ENCODE data around the gene IGFBP4.

The IGFBP4 gene

GRCh38 chr17:40484973-40485530 lies 41.8 kb downstream of the IGFBP4 start:
- ChIA-PET POLR2A (interaction anchor here (2.2 to 2.3 kb wide), 2 partner anchors 37 to 66 kb away, joined by 13 to 14 read pairs; no protein-coding TSS in a partner anchor), CTCF (interaction anchor here (0.6 to 5.2 kb wide), 5 partner anchors 9 to 182 kb away, joined by 3 to 68 read pairs (median 20); no protein-coding TSS in a partner anchor)
- no peak overlapping the region for H3K4me3 ChIP-seq (ENCODE audit: low read depth, low read length)
- no peak for DNase-seq (ENCODE audit: low read depth, low spot score)
- TF ChIP-seq CTCF (IDR thresholded peaks at IDR 0.05; ENCODE audit: insufficient read depth, low read length, missing control alignments), result no peak

GRCh38 chr17:40485851-40486521 lies 42.7 kb downstream of the IGFBP4 start:
- no peak for TF ChIP-seq CTCF (IDR thresholded peaks at IDR 0.05; ENCODE audit: insufficient read depth, low read length, missing control alignments)
- CTCF ChIA-PET, result interaction anchor here (1.1 to 5.2 kb wide), 6 partner anchors 9 to 74 kb away, joined by 3 to 68 read pairs (median 18); no protein-coding TSS in a partner anchor
- peak overlapping the region; percentile 38 for H3K4me3 ChIP-seq (ENCODE audit: low read depth, low read length)
- POLR2A ChIA-PET, result interaction anchor here (0.6 to 2.3 kb wide), 12 partner anchors 10 to 65 kb away, joined by 3 to 14 read pairs (median 5); no protein-coding TSS in a partner anchor
- DNase-seq (ENCODE audit: low read depth, low spot score), result peak; percentile 98

- DNase-seq (ENCODE audit: low read depth, low spot score), result peak; percentile 78
- ChIA-PET CTCF (interaction anchor here (1.1 to 5.2 kb wide), 7 partner anchors 10 to 73 kb away, joined by 3 to 68 read pairs (median 15); no protein-coding TSS in a partner anchor), POLR2A (interaction anchor here (0.6 to 2.3 kb wide), 11 partner anchors 11 to 65 kb away, joined by 3 to 14 read pairs (median 5); no protein-coding TSS in a partner anchor)
- peak overlapping the region; percentile 38; the same call in 1 of the 2 replicates for H3K4me3 ChIP-seq (ENCODE audit: low read depth, low read length)
- TF ChIP-seq CTCF (IDR thresholded peaks at IDR 0.05; ENCODE audit: insufficient read depth, low read length, missing control alignments), result no peak
These were observed 43.5 kb downstream of the IGFBP4 start for GRCh38 chr17:40486522-40487370.

- DNase-seq (ENCODE audit: low read depth, low spot score), result no peak
- no peak for TF ChIP-seq CTCF (IDR thresholded peaks at IDR 0.05; ENCODE audit: insufficient read depth, low read length, missing control alignments)
- ChIA-PET POLR2A (interaction anchor here (2.3 kb wide), 1 partner anchor 34 kb away, joined by 13 read pairs; no protein-coding TSS in a partner anchor), CTCF (interaction anchor here (0.8 to 5.2 kb wide), 11 partner anchors 10 to 73 kb away, joined by 3 to 68 read pairs (median 4); no protein-coding TSS in a partner anchor)
- no peak overlapping the region for H3K4me3 ChIP-seq (ENCODE audit: low read depth, low read length)
These were observed 44.2 kb downstream of the IGFBP4 start for GRCh38 chr17:40487371-40488020.

GRCh38 chr17:40490289-40490853 lies 47.1 kb downstream of the IGFBP4 start:
- CTCF ChIA-PET, result interaction anchor here (0.6 to 2.7 kb wide), 7 partner anchors 9 to 129 kb away, joined by 3 to 15 read pairs (median 8); partner anchors contain the start of gene TOP2A
- TF ChIP-seq CTCF (IDR thresholded peaks at IDR 0.05; ENCODE audit: insufficient read depth, low read length, missing control alignments), result no peak
- H3K4me3 ChIP-seq (ENCODE audit: low read depth, low read length), result no peak overlapping the region
- POLR2A ChIA-PET, result interaction anchor here (0.8 to 1.6 kb wide), 2 partner anchors 9 to 31 kb away, joined by 3 to 4 read pairs; no protein-coding TSS in a partner anchor
- DNase-seq (ENCODE audit: low read depth, low spot score), result no peak
